GM18951 (cell line): ENCODE results near the gene KLHL1.

ENCODE experiments used
- POLR2A ChIP-seq: IDR thresholded peaks from 4 replicates; pipeline ENCODE4 v1.6.1; 2011; ENCODE audit warnings: mild to moderate bottlenecking; ENCODE audit not compliant: insufficient read length, insufficient read depth; ENCODE audit errors: extremely low read depth
- in situ Hi-C: fragments of 300-500 bp; cut with MboI; formaldehyde crosslinking; loops from one replicate; pipeline ENCODE4 v1.12.0; 2022; ENCODE audit warnings: low sequenced_read_pairs, mixed read lengths, inconsistent platforms; ENCODE audit not compliant: unreplicated experiment

Gene KLHL1

DNA sequence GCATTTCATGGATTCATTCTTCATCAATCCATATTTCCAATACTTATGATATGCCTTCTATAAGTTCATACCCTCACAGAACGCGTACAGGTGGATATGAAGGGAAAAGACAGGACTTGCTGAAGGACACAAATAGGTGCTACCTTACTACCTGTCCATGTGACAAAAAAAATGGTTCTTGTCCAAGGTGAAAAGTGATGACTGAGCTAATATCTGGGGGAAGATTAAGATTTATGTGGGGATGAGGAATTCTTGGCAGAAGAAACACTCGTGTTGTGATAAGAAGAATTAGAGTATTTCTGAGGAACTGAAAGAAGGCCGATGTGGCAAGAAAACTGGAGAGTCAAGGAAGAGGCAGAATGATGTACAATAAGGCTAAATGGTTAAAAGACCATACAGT is 357.0 kb downstream of the KLHL1 start:
- no peak for TF ChIP-seq POLR2A
- in situ Hi-C loops, result no loop called here

DNA sequence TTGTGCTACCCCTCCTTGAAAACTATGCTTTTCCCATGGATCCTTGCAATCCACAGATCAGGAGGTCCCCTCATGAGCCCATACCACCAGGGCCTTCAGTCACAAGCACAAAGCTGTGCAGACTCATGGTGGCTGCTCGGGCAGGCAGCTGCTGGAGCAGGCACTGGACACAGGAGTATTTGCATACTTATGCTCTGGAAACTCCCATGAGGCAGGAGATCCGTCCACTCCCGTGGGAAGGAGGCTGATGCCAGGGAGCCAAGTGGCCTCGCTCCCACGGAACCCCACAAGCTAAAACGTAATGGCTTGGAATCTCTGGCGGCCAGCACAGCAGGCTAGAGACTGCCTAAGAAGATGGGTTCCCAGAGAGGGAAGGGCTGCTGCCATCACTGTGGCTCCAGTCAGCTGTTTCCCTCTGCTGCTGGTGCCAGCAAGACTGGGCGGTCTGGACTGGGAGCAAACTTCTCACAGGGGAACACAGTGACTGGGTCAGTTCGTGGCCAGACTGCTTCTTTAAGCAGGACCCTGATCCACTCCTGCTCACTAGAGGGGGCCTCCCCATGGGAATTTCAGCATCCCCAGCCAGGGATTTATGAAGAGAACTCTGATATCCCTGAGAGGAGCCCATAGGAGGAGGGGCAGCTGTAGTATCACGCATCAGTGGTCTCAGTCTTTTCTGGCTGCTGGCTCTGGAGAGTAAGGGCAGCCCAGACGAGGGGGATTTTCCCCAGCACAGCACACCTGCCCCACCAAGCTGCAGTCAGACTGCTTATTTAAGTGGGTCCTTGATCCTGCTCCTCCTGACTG is 370.9 kb downstream of the KLHL1 start:
- TF ChIP-seq POLR2A, result no peak
- in situ Hi-C loops, result no loop called here

DNA sequence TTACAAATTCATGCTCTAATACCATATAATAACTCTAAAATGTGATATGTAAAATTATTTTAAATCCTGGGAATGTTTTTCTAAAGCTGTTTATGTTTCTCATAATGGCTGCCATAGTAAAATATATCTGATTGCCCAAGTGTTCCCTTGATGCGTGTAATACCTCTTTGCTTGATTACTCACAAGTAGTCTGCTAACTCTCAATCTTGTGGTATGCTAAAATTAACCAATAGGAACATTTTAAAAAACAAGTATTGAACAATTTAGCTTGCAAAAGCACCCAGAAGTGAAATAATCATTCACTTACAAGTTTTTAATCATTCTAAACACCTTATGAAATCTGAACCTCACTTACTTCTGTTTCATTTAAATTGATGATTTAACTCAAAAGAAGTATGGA is 386.6 kb downstream of the KLHL1 start:
- in situ Hi-C loops, result no loop called here
- TF ChIP-seq POLR2A, result no peak

- in situ Hi-C loops, result no loop called here
- TF ChIP-seq POLR2A, result no peak
Observed at GRCh38 chr13:69720278-69720983, 387.8 kb downstream of the KLHL1 start.

- in situ Hi-C loops, result no loop called here
Observed at GRCh38 chr13:69706807-69707206, 401.4 kb downstream of the KLHL1 start.

GRCh38 chr13:69704311-69704710 is 403.9 kb downstream of the KLHL1 start:
- in situ Hi-C loops, result no loop called here
- no peak for TF ChIP-seq POLR2A

More at GRCh38 chr13:69706807-69707206, 401.4 kb downstream of the KLHL1 start:
- TF ChIP-seq POLR2A, result no peak

GRCh38 chr13:69690999-69691398 is 417.3 kb downstream of the KLHL1 start:
- in situ Hi-C loops, result no loop called here
- TF ChIP-seq POLR2A, result no peak

- in situ Hi-C loops, result no loop called here
- no peak for TF ChIP-seq POLR2A
Observed at GRCh38 chr13:69683921-69684686, 424.1 kb downstream of the KLHL1 start.

GRCh38 chr13:69681722-69682121 is 426.5 kb downstream of the KLHL1 start:
- in situ Hi-C loops, result no loop called here

DNA sequence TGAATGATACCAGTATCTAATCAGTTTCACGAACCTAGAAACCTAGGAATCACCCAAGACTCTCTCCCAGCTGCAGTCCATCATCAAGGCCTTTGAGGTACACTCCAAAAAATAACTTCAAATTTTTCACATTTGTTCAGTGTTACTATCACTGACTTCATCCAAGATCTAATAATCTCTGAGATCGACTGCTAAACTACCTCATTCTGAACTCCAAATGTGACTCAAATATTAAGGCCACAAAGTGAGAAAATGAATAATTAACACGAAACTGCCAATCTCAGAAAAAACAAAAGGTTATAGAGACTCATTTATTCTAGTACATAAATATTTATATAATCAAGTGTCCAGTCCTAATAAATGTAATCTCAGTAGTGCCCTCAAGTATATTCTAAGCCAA is 430.9 kb downstream of the KLHL1 start:
- in situ Hi-C loops, result no loop called here
- TF ChIP-seq POLR2A, result no peak

More at GRCh38 chr13:69681722-69682121, 426.5 kb downstream of the KLHL1 start:
- no peak for TF ChIP-seq POLR2A

DNA sequence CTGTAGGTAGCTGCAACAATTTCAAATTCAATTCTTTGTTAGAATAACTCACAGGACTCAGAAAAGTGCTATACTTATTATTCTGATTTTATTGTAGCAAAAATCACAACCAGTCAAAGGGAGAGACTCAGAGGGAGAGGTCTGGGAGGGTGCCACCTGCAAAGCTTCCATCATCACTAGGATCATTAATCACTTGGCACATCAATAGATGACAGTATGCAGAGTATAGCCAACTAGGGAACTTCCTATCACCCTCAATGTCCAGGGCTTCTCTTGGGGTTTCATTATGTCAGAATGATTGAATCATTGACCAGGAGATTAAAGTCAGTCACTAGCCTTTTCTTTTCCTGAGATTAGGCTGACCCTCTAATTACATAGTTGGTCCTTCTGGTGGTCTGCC is 432.0 kb downstream of the KLHL1 start:
- no peak for TF ChIP-seq POLR2A
- in situ Hi-C loops, result no loop called here

- TF ChIP-seq POLR2A, result no peak
- in situ Hi-C loops, result no loop called here
Observed at GRCh38 chr13:69660155-69660554, 448.1 kb downstream of the KLHL1 start.

- in situ Hi-C loops, result no loop called here
- TF ChIP-seq POLR2A, result no peak
Observed at GRCh38 chr13:69657676-69658075, 450.6 kb downstream of the KLHL1 start.
